ENCODE results near the gene ANKRD33B. TPM values are rescaled to one million over a fixed set of nuclear protein-coding genes. Genes with fewer than 3 reads are reported as not detected.

The ANKRD33B gene
- total RNA-seq, 4 donors from 2014 or later: 16.7 to 27.0 (median 24.8) TPM

GRCh38 chr5:10538103-10538788 is 25.6 kb upstream of the ANKRD33B start:
- DNase-seq (ENCODE audit: low spot score in 2 of 2): no peak
- no peaks in the 10 kb centered on the region for H3K36me3 ChIP-seq
- H3K4me3 ChIP-seq: peak overlapping the region; percentile 6
- WGBS: 64% methylated on average over 9 of the region's 14 CpGs
- no peaks in the 10 kb centered on the region for H3K9me3 ChIP-seq
- TF ChIP-seq CTCF (IDR thresholded peaks at IDR 0.05) (no peak), POLR2AphosphoS5 (IDR thresholded peaks at IDR 0.05) (no peak), POLR2A (IDR thresholded peaks at IDR 0.05) (no peak), EP300 (IDR thresholded peaks at IDR 0.05) (no peak)
- peaks cover 4% of the 10 kb centered on the region for H3K27me3 ChIP-seq
- peaks cover 38% of the 10 kb centered on the region for H3K4me1 ChIP-seq
- H3K27ac ChIP-seq: peak overlapping the region; percentile 82

- Histone ChIP-seq H3K27me3 (peaks cover 4% of the 10 kb centered on the region), H3K4me3 (peak overlapping the region; percentile 6), H3K36me3 (no peaks in the 10 kb centered on the region), H3K27ac (peak overlapping the region; percentile 82), H3K4me1 (peaks cover 38% of the 10 kb centered on the region), H3K9me3 (no peaks in the 10 kb centered on the region)
- TF ChIP-seq POLR2A (IDR thresholded peaks at IDR 0.05) (no peak), EP300 (IDR thresholded peaks at IDR 0.05) (no peak), POLR2AphosphoS5 (IDR thresholded peaks at IDR 0.05) (no peak), CTCF (IDR thresholded peaks at IDR 0.05) (no peak)
- no peak for DNase-seq (ENCODE audit: low spot score in 2 of 2)
- 55% methylated on average over 18 of the region's 19 CpGs for WGBS
Measured at GRCh38 chr5:10538789-10539686, 24.8 kb upstream of the ANKRD33B start.

GRCh38 chr5:10539687-10539998 is 24.2 kb upstream of the ANKRD33B start:
- DNase-seq (ENCODE audit: low spot score in 2 of 2): no peak
- 83% methylated on average over 3 of the region's 3 CpGs for WGBS

GRCh38 chr5:10540036-10540544 is 23.8 kb upstream of the ANKRD33B start:
- Histone ChIP-seq H3K27ac (no peak overlapping the region), H3K36me3 (no peaks in the 10 kb centered on the region), H3K4me1 (peaks cover 34% of the 10 kb centered on the region), H3K27me3 (peaks cover 4% of the 10 kb centered on the region), H3K4me3 (no peak overlapping the region), H3K9me3 (no peaks in the 10 kb centered on the region)
- TF ChIP-seq EP300 (IDR thresholded peaks at IDR 0.05) (no peak), CTCF (IDR thresholded peaks at IDR 0.05) (no peak), POLR2A (IDR thresholded peaks at IDR 0.05) (no peak), POLR2AphosphoS5 (IDR thresholded peaks at IDR 0.05) (no peak)
- DNase-seq (ENCODE audit: low spot score in 2 of 2): no peak
- 94% methylated on average over 11 of the region's 11 CpGs for WGBS

More at GRCh38 chr5:10539687-10539998, 24.2 kb upstream of the ANKRD33B start:
- Histone ChIP-seq H3K9me3 (no peaks in the 10 kb centered on the region), H3K4me3 (no peak overlapping the region), H3K36me3 (no peaks in the 10 kb centered on the region), H3K4me1 (peaks cover 36% of the 10 kb centered on the region), H3K27ac (peak overlapping the region; percentile 82), H3K27me3 (peaks cover 4% of the 10 kb centered on the region)
- TF ChIP-seq POLR2A (IDR thresholded peaks at IDR 0.05): no peak
- no peak for TF ChIP-seq EP300 (IDR thresholded peaks at IDR 0.05)
- TF ChIP-seq POLR2AphosphoS5 (IDR thresholded peaks at IDR 0.05): no peak
- no peak for TF ChIP-seq CTCF (IDR thresholded peaks at IDR 0.05)

All from suprapubic skin (tissue), 4 donors.